Esophagus squamous epithelium (tissue), 4 donors: ENCODE measurements around the gene EGFR.

Experiments
- POLR2A ChIP-seq, 4 donors: fragments of 450-650 bp; IDR thresholded peaks; one replicate each; pipeline ENCODE4 v1.6.1; 2017; ENCODE audit warnings: antibody characterized with exemption in 4 of 4, mild to moderate bottlenecking in 4 of 4, moderate library complexity in 3 of 4
- TF ChIP-seq, protein P1 (sequence below), 6 experiments: fragments of 450-650 bp in 4 of 6; fragments of 200-600 bp in 2 of 6; sonication (generic) in 2 of 6; IDR thresholded peaks; one replicate each; pipeline ENCODE4 v1.5.1; 2016 to 2019; ENCODE audit warnings: antibody characterized with exemption in 6 of 6, mild to moderate bottlenecking in 4 of 6, moderate library complexity in 4 of 6

DNA sequence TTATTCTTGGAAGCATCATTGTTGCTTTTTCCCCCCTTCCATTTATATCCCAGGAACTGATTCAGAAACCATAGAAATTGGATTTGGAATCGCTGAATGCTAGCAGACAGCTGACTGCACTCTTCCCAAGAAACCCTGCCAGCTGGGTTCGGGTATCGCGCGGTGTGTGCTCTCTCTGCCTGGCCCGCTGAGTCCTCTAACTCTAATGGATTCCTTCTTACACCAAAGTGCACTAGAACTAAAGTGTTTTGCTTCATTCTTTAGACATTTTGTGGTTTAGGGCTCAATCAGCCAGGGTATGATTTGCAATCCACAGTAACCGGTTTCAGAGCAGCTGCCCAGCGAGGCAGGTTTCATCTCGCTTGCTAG, 92.2 kb downstream of the EGFR start:
- TF ChIP-seq, protein P1, sequence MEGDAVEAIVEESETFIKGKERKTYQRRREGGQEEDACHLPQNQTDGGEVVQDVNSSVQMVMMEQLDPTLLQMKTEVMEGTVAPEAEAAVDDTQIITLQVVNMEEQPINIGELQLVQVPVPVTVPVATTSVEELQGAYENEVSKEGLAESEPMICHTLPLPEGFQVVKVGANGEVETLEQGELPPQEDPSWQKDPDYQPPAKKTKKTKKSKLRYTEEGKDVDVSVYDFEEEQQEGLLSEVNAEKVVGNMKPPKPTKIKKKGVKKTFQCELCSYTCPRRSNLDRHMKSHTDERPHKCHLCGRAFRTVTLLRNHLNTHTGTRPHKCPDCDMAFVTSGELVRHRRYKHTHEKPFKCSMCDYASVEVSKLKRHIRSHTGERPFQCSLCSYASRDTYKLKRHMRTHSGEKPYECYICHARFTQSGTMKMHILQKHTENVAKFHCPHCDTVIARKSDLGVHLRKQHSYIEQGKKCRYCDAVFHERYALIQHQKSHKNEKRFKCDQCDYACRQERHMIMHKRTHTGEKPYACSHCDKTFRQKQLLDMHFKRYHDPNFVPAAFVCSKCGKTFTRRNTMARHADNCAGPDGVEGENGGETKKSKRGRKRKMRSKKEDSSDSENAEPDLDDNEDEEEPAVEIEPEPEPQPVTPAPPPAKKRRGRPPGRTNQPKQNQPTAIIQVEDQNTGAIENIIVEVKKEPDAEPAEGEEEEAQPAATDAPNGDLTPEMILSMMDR (IDR thresholded peaks at IDR 0.05): no peak
- no peak for TF ChIP-seq POLR2A (IDR thresholded peaks at IDR 0.05)
